SK-N-MC (cell line): ENCODE measurements around the gene RGS19.

Source experiments
- EZH2 ChIP-seq: fragments of 200-600 bp; sonication (generic); IDR thresholded peaks from one replicate; pipeline ENCODE4 v1.6.1; 2017; ENCODE audit warnings: antibody characterized with exemption
- FOXP2 ChIP-seq: optimal IDR thresholded peaks from 2 replicates; pipeline ENCODE3; 2011; ENCODE audit warnings: mild to moderate bottlenecking, moderate library complexity; ENCODE audit not compliant: insufficient read depth; ENCODE audit errors: extremely low read length, control extremely low read depth
- POLR2AphosphoS5 ChIP-seq: IDR thresholded peaks from 2 replicates; pipeline ENCODE4 v1.6.1; 2012; ENCODE audit warnings: mild to moderate bottlenecking, low read depth, low read length, borderline replicate concordance

- TF ChIP-seq EZH2: no peak
- no peak for TF ChIP-seq POLR2AphosphoS5
- no peak for TF ChIP-seq FOXP2
These were observed 42.7 kb downstream of the RGS19 start for GRCh38 chr20:64036346-64037198.
